Measurements from ENCODE around the gene ITIH4.

The ITIH4 gene

DNA sequence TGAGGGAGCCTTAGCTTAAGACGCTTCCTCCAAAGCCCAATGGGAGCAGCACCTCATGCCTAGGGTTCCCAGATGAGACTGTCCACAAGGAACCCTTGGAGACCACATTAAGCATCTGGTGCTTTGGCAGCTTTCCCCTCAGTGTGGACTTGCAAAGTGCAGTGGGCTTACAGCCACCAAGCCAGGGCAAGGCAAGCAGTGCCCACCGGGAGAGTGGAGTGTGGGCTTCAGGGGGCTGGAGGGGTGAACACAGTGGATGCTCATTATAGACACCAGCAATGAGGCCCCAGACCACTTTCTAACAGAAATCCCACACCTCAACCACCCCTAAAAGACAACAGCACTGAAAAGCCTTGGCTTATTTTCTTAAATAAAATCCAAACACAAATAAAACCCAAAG, 13.4 kb upstream of the ITIH4 start (continued):
- TF ChIP-seq, protein P1, sequence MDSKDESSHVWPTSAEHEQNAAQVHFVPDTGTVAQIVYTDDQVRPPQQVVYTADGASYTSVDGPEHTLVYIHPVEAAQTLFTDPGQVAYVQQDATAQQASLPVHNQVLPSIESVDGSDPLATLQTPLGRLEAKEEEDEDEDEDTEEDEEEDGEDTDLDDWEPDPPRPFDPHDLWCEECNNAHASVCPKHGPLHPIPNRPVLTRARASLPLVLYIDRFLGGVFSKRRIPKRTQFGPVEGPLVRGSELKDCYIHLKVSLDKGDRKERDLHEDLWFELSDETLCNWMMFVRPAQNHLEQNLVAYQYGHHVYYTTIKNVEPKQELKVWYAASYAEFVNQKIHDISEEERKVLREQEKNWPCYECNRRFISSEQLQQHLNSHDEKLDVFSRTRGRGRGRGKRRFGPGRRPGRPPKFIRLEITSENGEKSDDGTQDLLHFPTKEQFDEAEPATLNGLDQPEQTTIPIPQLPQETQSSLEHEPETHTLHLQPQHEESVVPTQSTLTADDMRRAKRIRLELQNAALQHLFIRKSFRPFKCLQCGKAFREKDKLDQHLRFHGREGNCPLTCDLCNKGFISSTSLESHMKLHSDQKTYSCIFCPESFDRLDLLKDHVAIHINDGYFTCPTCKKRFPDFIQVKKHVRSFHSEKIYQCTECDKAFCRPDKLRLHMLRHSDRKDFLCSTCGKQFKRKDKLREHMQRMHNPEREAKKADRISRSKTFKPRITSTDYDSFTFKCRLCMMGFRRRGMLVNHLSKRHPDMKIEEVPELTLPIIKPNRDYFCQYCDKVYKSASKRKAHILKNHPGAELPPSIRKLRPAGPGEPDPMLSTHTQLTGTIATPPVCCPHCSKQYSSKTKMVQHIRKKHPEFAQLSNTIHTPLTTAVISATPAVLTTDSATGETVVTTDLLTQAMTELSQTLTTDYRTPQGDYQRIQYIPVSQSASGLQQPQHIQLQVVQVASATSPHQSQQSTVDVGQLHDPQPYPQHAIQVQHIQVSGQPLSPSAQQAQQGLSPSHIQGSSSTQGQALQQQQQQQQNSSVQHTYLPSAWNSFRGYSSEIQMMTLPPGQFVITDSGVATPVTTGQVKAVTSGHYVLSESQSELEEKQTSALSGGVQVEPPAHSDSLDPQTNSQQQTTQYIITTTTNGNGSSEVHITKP (tag by site-specific recombination; IDR thresholded peaks at IDR 0.05): no peak
- no peak for TF ChIP-seq HOXD13 (CRISPR knock-in tag; IDR thresholded peaks at IDR 0.05; ENCODE audit: borderline replicate concordance)
- no peak for TF ChIP-seq GLI2 (tag by site-specific recombination; IDR thresholded peaks at IDR 0.05; ENCODE audit: borderline replicate concordance, low read depth)
- no peak for TF ChIP-seq ZNF184 (tag by site-specific recombination; IDR thresholded peaks at IDR 0.05)
- TF ChIP-seq, protein P2, sequence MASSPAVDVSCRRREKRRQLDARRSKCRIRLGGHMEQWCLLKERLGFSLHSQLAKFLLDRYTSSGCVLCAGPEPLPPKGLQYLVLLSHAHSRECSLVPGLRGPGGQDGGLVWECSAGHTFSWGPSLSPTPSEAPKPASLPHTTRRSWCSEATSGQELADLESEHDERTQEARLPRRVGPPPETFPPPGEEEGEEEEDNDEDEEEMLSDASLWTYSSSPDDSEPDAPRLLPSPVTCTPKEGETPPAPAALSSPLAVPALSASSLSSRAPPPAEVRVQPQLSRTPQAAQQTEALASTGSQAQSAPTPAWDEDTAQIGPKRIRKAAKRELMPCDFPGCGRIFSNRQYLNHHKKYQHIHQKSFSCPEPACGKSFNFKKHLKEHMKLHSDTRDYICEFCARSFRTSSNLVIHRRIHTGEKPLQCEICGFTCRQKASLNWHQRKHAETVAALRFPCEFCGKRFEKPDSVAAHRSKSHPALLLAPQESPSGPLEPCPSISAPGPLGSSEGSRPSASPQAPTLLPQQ (tag by site-specific recombination; IDR thresholded peaks at IDR 0.05): no peak
- TF ChIP-seq, protein P3, sequence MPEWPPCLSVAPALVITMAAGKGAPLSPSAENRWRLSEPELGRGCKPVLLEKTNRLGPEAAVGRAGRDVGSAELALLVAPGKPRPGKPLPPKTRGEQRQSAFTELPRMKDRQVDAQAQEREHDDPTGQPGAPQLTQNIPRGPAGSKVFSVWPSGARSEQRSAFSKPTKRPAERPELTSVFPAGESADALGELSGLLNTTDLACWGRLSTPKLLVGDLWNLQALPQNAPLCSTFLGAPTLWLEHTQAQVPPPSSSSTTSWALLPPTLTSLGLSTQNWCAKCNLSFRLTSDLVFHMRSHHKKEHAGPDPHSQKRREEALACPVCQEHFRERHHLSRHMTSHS (tag by site-specific recombination; IDR thresholded peaks at IDR 0.05): no peak
- no peak for TF ChIP-seq ZNF768 (tag by site-specific recombination; IDR thresholded peaks at IDR 0.05)
- no peak for TF ChIP-seq ZNF274 (IDR thresholded peaks at IDR 0.05; ENCODE audit: low read length)
- no peak for TF ChIP-seq ZNF274 (tag by site-specific recombination; IDR thresholded peaks at IDR 0.05; ENCODE audit: borderline replicate concordance)
- TF ChIP-seq RBAK (tag by site-specific recombination; IDR thresholded peaks at IDR 0.05): no peak
- TF ChIP-seq ZNF514 (tag by site-specific recombination; IDR thresholded peaks at IDR 0.05): no peak

DNA sequence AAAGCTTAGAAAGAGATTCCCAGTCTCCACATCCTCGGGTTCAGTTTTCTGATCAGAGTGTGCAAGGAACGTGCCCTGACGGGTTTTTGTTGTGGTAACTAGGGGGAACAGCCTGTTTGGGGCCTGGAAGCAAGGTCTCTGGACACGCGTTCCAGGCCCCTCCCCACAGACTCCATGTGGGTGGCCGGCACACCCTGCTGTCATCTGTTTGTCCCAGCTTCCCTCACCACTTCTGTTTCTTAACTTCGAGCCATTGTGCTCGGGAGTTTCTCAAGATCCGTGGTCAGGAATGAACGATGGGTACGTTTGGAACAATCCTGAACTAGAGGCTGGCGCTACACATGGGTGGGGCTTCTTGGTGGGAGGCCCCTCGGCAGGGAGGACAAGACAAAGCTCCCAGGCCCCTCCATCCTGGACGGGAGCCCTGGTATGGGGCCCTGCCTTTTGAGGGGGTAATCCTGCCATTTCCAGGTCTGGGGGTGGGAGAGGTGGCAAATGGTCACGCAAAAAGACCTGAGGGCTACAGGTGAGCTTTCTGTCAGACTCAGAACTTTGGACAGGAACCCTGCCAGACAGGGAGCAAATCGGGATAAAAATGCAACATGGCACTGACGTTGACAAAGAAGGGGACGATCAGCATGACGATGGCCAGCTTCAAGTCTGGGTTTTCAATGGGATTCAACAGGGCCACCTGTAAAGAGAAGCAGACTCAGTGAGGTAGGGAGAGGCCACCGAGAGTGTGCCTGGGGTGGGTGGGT, 12.8 kb upstream of the ITIH4 start:
- 0 out of 2 replicates have a peak, but pooled peaks have one; percentile 16 for TF ChIP-seq SCRT2 (tag by site-specific recombination; IDR thresholded peaks at IDR 0.05)
- TF ChIP-seq ZNF473 (tag by site-specific recombination; IDR thresholded peaks at IDR 0.05): no peak
- TF ChIP-seq ZNF274 (IDR thresholded peaks at IDR 0.05; ENCODE audit: low read length): no peak
- no peak for TF ChIP-seq ZNF274 (tag by site-specific recombination; IDR thresholded peaks at IDR 0.05; ENCODE audit: borderline replicate concordance)
- POLR2A ChIA-PET: interaction anchor here (0.6 kb wide), 2 partner anchors 234 to 284 kb away, joined by 5 to 6 read pairs; no protein-coding TSS in a partner anchor
- H3K4me3 ChIP-seq (ENCODE audit: low read depth, low read length): no peak overlapping the region
- peaks cover 0 to 47% of the 10 kb centered on the region in 2 experiments; a peak in 1 of 3 replicates for H3K36me3 ChIP-seq (ENCODE audit: control insufficient read depth in 2 of 2, insufficient read depth in 1 of 2, low read length in 2 of 2)
- CTCF ChIA-PET: interaction anchor here (0.6 kb wide), 1 partner anchor 44 kb away, joined by 4 read pairs; no protein-coding TSS in a partner anchor
- no peaks in the 10 kb centered on the region for H3K4me1 ChIP-seq (ENCODE audit: control insufficient read depth, insufficient read depth, low read length)
- no peaks in the 10 kb centered on the region for H3K9me3 ChIP-seq (ENCODE audit: control insufficient read depth, insufficient read depth, low read depth, low read length)
- H3K27ac ChIP-seq (ENCODE audit: extremely low read depth, low read depth, low read length): no peak overlapping the region

DNA sequence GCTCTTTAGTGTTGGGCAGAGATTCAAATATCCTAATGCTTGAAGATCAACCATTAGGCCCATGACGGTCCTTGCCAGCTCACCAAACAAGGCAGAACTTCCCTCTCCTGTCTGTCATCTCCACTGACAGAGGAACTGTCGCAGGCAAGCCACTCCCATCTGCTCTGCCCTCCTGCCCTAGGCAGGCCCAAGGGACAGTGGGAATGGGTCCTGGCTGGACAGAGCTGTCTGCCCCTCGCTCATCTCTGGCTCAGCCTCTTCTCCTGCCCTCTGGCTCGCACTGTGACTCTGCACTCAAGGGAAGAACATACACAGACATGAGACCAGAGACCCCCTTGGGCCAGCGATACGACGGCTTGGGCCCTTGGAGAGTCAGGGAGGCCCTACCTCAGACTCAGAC, 12.0 kb upstream of the ITIH4 start:
- TF ChIP-seq FEZF1 (tag by site-specific recombination; IDR thresholded peaks at IDR 0.05): no peak
- Histone ChIP-seq H3K4me1 (ENCODE audit: control insufficient read depth, insufficient read depth, low read length) (no peaks in the 10 kb centered on the region), H3K9me3 (ENCODE audit: control insufficient read depth, insufficient read depth, low read depth, low read length) (no peaks in the 10 kb centered on the region), H3K27ac (ENCODE audit: extremely low read depth, low read depth, low read length) (no peak overlapping the region), H3K36me3 (ENCODE audit: control insufficient read depth in 2 of 2, insufficient read depth in 1 of 2, low read length in 2 of 2) (peaks cover 0 to 42% of the 10 kb centered on the region in 2 experiments; a peak in 1 of 3 replicates), H3K4me3 (ENCODE audit: low read depth, low read length) (no peak overlapping the region)
- POLR2A ChIA-PET: interaction anchor here (0.6 kb wide), 1 partner anchor 285 kb away, joined by 6 read pairs; no protein-coding TSS in a partner anchor
- CTCF ChIA-PET: interaction anchor here (0.6 kb wide), 1 partner anchor 43 kb away, joined by 4 read pairs; no protein-coding TSS in a partner anchor

Data from HEK293 (cell line).